Measurements from ENCODE around the gene PPP2R2C. TPM values are rescaled to one million over a fixed set of nuclear protein-coding genes. Genes with fewer than 3 reads are reported as not detected.

PPP2R2C gene
- total RNA-seq, 1 donor from 2014 or later = not detected

GRCh38 chr4:6469898-6470501 is 2.4 kb downstream of the PPP2R2C start:
- Mint-ChIP-seq H3K4me3 (ENCODE audit: unreplicated experiment) (peak overlapping the region; percentile 55), H3K4me1 (ENCODE audit: unreplicated experiment) (peaks cover 5% of the 10 kb centered on the region), H3K9me3 (ENCODE audit: unreplicated experiment) (no peaks in the 10 kb centered on the region), H3K27ac (ENCODE audit: unreplicated experiment) (no peak overlapping the region), H3K36me3 (ENCODE audit: unreplicated experiment) (no peaks in the 10 kb centered on the region), H3K27me3 (ENCODE audit: unreplicated experiment) (peaks cover 72% of the 10 kb centered on the region)
- DNase-seq (ENCODE audit: extremely low spot score, unreplicated experiment) = peak; percentile 57
- no peak for TF ChIP-seq CTCF (IDR thresholded peaks at IDR 0.05)

GRCh38 chr4:6469144-6469543 is 3.3 kb downstream of the PPP2R2C start:
- peaks cover 76% of the 10 kb centered on the region for H3K27me3 Mint-ChIP-seq (ENCODE audit: unreplicated experiment)
- H3K4me1 Mint-ChIP-seq (ENCODE audit: unreplicated experiment) = peaks cover 5% of the 10 kb centered on the region
- peak; percentile 21 for DNase-seq (ENCODE audit: extremely low spot score, unreplicated experiment)
- H3K9me3 Mint-ChIP-seq (ENCODE audit: unreplicated experiment) = no peaks in the 10 kb centered on the region
- H3K4me3 Mint-ChIP-seq (ENCODE audit: unreplicated experiment) = no peak overlapping the region
- no peaks in the 10 kb centered on the region for H3K36me3 Mint-ChIP-seq (ENCODE audit: unreplicated experiment)
- H3K27ac Mint-ChIP-seq (ENCODE audit: unreplicated experiment) = no peak overlapping the region
- no peak for TF ChIP-seq CTCF (IDR thresholded peaks at IDR 0.05)

- DNase-seq (ENCODE audit: extremely low spot score, unreplicated experiment) = peak; percentile 59
- no peak overlapping the region for H3K27ac Mint-ChIP-seq (ENCODE audit: unreplicated experiment)
- no peak for TF ChIP-seq CTCF (IDR thresholded peaks at IDR 0.05)
- H3K4me1 Mint-ChIP-seq (ENCODE audit: unreplicated experiment) = peaks cover 5% of the 10 kb centered on the region
- H3K27me3 Mint-ChIP-seq (ENCODE audit: unreplicated experiment) = peaks cover 69% of the 10 kb centered on the region
- no peaks in the 10 kb centered on the region for H3K9me3 Mint-ChIP-seq (ENCODE audit: unreplicated experiment)
- H3K36me3 Mint-ChIP-seq (ENCODE audit: unreplicated experiment) = no peaks in the 10 kb centered on the region
- no peak overlapping the region for H3K4me3 Mint-ChIP-seq (ENCODE audit: unreplicated experiment)
Observed at GRCh38 chr4:6468376-6468775, 4.0 kb downstream of the PPP2R2C start.

GRCh38 chr4:6467600-6467999 is 4.8 kb downstream of the PPP2R2C start:
- H3K4me1 Mint-ChIP-seq (ENCODE audit: unreplicated experiment) = peaks cover 5% of the 10 kb centered on the region
- H3K27ac Mint-ChIP-seq (ENCODE audit: unreplicated experiment) = no peak overlapping the region
- H3K36me3 Mint-ChIP-seq (ENCODE audit: unreplicated experiment) = no peaks in the 10 kb centered on the region
- no peaks in the 10 kb centered on the region for H3K9me3 Mint-ChIP-seq (ENCODE audit: unreplicated experiment)
- DNase-seq (ENCODE audit: extremely low spot score, unreplicated experiment) = peak; percentile 48
- no peak for TF ChIP-seq CTCF (IDR thresholded peaks at IDR 0.05)
- H3K27me3 Mint-ChIP-seq (ENCODE audit: unreplicated experiment) = peaks cover 61% of the 10 kb centered on the region
- no peak overlapping the region for H3K4me3 Mint-ChIP-seq (ENCODE audit: unreplicated experiment)

GRCh38 chr4:6466756-6467381 is 5.5 kb downstream of the PPP2R2C start:
- Mint-ChIP-seq H3K9me3 (ENCODE audit: unreplicated experiment) (no peaks in the 10 kb centered on the region), H3K4me3 (ENCODE audit: unreplicated experiment) (no peak overlapping the region), H3K36me3 (ENCODE audit: unreplicated experiment) (no peaks in the 10 kb centered on the region), H3K27ac (ENCODE audit: unreplicated experiment) (no peak overlapping the region), H3K27me3 (ENCODE audit: unreplicated experiment) (peaks cover 61% of the 10 kb centered on the region), H3K4me1 (ENCODE audit: unreplicated experiment) (peaks cover 5% of the 10 kb centered on the region)
- peak; percentile 48 for DNase-seq (ENCODE audit: extremely low spot score, unreplicated experiment)
- TF ChIP-seq CTCF (IDR thresholded peaks at IDR 0.05) = no peak
